ENCODE data around the gene SPRED2. TPM values are rescaled to one million over a fixed set of nuclear protein-coding genes. Genes with fewer than 3 reads are reported as not detected.

The SPRED2 gene
- total and polyA plus RNA-seq, 2 donors from 2014 or later: 8.9 to 42.3 TPM

DNA sequence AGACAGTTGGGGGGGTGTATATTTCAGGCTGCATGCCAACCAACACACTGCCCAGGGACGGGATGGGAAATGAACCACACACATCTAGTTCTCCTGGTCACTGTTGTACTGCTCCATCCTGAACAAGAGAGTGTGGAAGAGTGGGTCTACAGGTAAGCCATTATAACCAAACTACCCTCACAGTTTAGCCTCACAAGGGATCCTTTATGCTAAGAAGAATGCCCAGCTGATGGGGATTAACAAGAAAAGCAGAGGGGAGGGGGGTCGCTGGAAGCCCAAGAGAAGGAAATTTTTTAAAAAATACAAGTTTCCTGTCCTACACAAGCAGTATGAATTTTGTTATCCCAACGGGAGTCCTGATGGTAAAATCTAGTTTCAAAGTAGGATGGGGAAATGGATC lies 16.1 kb downstream of the SPRED2 start:
- Histone ChIP-seq H3K9ac (ENCODE audit: low read length in 3 of 3) (no peak overlapping the region), H3K27ac (ENCODE audit: low read depth in 2 of 2, low read length in 2 of 2) (no peak overlapping the region), H3K27me3 (ENCODE audit: control insufficient read depth, insufficient read depth, low read length) (no peaks in the 10 kb centered on the region), H3K36me3 (ENCODE audit: control insufficient read depth in 2 of 3, insufficient read depth in 3 of 3, low read length in 3 of 3) (no peaks in the 10 kb centered on the region), H3K4me1 (ENCODE audit: control insufficient read depth in 2 of 3, insufficient read depth in 2 of 3, low read depth in 1 of 3, low read length in 3 of 3) (peaks cover 3 to 18% (median 15%) of the 10 kb centered on the region in 3 donors), H3K9me3 (ENCODE audit: control insufficient read depth in 2 of 3, insufficient read depth in 1 of 3, low read length in 3 of 3) (no peaks in the 10 kb centered on the region), H3K4me3 (ENCODE audit: low read length in 3 of 3) (no peak overlapping the region)
- FAIRE-seq: no peak
- DNase-seq: no peak
- TF ChIP-seq, protein P1, sequence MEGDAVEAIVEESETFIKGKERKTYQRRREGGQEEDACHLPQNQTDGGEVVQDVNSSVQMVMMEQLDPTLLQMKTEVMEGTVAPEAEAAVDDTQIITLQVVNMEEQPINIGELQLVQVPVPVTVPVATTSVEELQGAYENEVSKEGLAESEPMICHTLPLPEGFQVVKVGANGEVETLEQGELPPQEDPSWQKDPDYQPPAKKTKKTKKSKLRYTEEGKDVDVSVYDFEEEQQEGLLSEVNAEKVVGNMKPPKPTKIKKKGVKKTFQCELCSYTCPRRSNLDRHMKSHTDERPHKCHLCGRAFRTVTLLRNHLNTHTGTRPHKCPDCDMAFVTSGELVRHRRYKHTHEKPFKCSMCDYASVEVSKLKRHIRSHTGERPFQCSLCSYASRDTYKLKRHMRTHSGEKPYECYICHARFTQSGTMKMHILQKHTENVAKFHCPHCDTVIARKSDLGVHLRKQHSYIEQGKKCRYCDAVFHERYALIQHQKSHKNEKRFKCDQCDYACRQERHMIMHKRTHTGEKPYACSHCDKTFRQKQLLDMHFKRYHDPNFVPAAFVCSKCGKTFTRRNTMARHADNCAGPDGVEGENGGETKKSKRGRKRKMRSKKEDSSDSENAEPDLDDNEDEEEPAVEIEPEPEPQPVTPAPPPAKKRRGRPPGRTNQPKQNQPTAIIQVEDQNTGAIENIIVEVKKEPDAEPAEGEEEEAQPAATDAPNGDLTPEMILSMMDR (IDR thresholded peaks at IDR 0.05; ENCODE audit: borderline replicate concordance, extremely low read depth, insufficient read depth): no peak
- intact Hi-C loops (cut with DNase I): no loop called here

DNA sequence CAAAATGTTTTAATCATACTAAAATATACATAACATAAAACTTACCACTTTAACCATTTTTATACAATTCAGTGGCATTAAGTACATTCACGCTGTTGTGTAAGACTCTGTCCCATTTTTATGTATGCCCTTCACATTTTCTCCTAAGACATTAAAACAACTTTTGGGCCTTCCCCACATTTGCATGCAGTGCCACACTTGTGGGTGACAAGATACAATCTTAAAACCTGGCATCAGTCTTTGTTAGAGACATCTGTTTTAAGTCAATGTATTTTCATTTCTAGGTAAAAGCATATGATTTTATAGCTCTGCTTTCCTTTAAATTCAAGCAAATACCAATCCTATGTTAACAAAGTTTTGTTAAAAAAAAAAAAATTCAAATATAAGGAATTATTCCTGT lies 17.3 kb downstream of the SPRED2 start:
- peaks cover 3 to 18% (median 12%) of the 10 kb centered on the region in 3 donors for H3K4me1 ChIP-seq (ENCODE audit: control insufficient read depth in 2 of 3, insufficient read depth in 2 of 3, low read depth in 1 of 3, low read length in 3 of 3)
- no peaks in the 10 kb centered on the region for H3K27me3 ChIP-seq (ENCODE audit: control insufficient read depth, insufficient read depth, low read length)
- FAIRE-seq: no peak
- DNase-seq: no peak
- no peak overlapping the region for H3K4me3 ChIP-seq (ENCODE audit: low read length in 3 of 3)
- H3K9ac ChIP-seq (ENCODE audit: low read length in 3 of 3): no peak overlapping the region
- no peaks in the 10 kb centered on the region for H3K36me3 ChIP-seq (ENCODE audit: control insufficient read depth in 2 of 3, insufficient read depth in 3 of 3, low read length in 3 of 3)
- TF ChIP-seq, protein P1 (IDR thresholded peaks at IDR 0.05; ENCODE audit: borderline replicate concordance, extremely low read depth, insufficient read depth): no peak
- H3K27ac ChIP-seq (ENCODE audit: low read depth in 2 of 2, low read length in 2 of 2): no peak overlapping the region
- intact Hi-C loops (cut with DNase I): no loop called here
- H3K9me3 ChIP-seq (ENCODE audit: control insufficient read depth in 2 of 3, insufficient read depth in 1 of 3, low read length in 3 of 3): no peaks in the 10 kb centered on the region

DNA sequence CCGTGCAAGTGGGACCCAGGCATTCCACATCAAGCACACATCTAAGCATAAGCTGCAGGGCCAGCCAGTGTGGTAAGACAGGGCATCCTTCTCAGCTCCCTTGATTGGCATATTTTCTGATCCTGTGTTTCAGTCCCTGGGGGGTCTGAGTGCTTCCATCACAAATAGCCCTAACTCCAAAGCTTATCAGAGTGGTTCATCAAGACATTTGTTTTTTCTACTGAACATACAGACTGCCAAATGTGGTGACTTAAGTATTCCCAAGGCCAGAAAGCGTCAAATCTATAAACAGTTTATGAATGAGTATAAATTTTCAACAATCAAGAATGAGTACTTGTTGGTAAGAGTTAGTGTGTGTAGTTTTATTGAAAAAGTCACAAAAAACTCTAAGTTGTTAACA lies 18.8 kb downstream of the SPRED2 start:
- H3K4me3 ChIP-seq (ENCODE audit: low read length in 3 of 3): no peak overlapping the region
- no peak overlapping the region for H3K27ac ChIP-seq (ENCODE audit: low read depth in 2 of 2, low read length in 2 of 2)

More for the DNA sequence above, 18.8 kb downstream of the SPRED2 start:
- no peak overlapping the region for H3K9ac ChIP-seq (ENCODE audit: low read length in 3 of 3)
- intact Hi-C loops (cut with DNase I): no loop called here
- DNase-seq: no peak
- H3K4me1 ChIP-seq (ENCODE audit: control insufficient read depth in 2 of 3, insufficient read depth in 2 of 3, low read depth in 1 of 3, low read length in 3 of 3): peaks cover 3 to 18% (median 12%) of the 10 kb centered on the region in 3 donors
- H3K27me3 ChIP-seq (ENCODE audit: control insufficient read depth, insufficient read depth, low read length): no peaks in the 10 kb centered on the region
- TF ChIP-seq, protein P1 (IDR thresholded peaks at IDR 0.05; ENCODE audit: borderline replicate concordance, extremely low read depth, insufficient read depth): no peak
- no peaks in the 10 kb centered on the region for H3K9me3 ChIP-seq (ENCODE audit: control insufficient read depth in 2 of 3, insufficient read depth in 1 of 3, low read length in 3 of 3)
- no peak for FAIRE-seq
- no peaks in the 10 kb centered on the region for H3K36me3 ChIP-seq (ENCODE audit: control insufficient read depth in 2 of 3, insufficient read depth in 3 of 3, low read length in 3 of 3)
